HT1080 (cell line): ENCODE data around the gene CDKN2C. TPM values are rescaled to one million over a fixed set of nuclear protein-coding genes. Genes with fewer than 3 reads are reported as not detected.

Experiments used
- DNase-seq: peaks from one replicate; pipeline ENCODE4 v3.0.0-alpha.2; 2015; ENCODE audit warnings: low read depth
- total RNA-seq: library from RNA; depleted of rRNA; stranded (reverse); fragments of >200 nt; shearing (Covaris generic); gene quantifications from 2 replicates; pipeline ENCODE4 v1.2.3, GENCODE V29; 2014; rRNA removed

Gene CDKN2C
- total RNA-seq, 1 experiment from 2014 or later: 50.4 TPM

DNA sequence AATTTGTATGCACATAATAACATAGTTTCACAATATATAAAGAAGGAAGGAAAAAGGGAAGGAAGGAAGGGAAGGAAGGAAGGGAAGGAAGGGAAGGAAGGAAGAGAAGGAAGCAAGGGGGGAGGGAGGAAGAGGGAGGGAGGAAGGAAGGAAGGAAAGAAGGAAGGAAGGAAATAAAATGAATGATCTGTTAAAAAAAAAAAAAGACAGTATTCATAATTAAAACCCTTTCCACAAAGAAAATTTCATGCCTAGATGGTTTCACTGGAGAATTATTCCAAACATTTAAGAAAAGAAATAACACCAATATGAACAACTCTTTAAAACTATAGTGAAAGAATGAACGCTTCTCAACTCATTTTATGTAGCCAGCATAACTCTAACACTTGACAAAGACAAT, 44.8 kb downstream of the CDKN2C start:
- DNase-seq: no peak

GRCh38 chr1:51019811-51020210, 49.8 kb downstream of the CDKN2C start:
- DNase-seq: no peak

Other genes with a start within 250 kb of the CDKN2C start
- 60.4 and 61.0 TPM in 2 replicates for gene FAF1, start 10.0 kb upstream of the CDKN2C start, total RNA-seq
- not detected in 2 replicates for gene C1orf185, start 132.0 kb downstream of the CDKN2C start, total RNA-seq